ENCODE results near the gene JAZF1.

GRCh38 chr7:27784399-27785053 is 396.1 kb downstream of the JAZF1 start:
- peak; percentile 59 for TF ChIP-seq CTCF (IDR thresholded peaks at IDR 0.05; ENCODE audit: poor library complexity)
- TF ChIP-seq EZH2 (IDR thresholded peaks at IDR 0.05; ENCODE audit: borderline replicate concordance), result no peak
- no peak for TF ChIP-seq EZH2phosphoT487 (IDR thresholded peaks at IDR 0.05; ENCODE audit: low read depth, severe bottlenecking, unreplicated experiment)

Measured in hepatocyte (in vitro differentiated cells).